HepG2 (cell line): ENCODE measurements around the gene HSPB3.
"Not testable (repeated sequence)": the region's sequence is repeated elsewhere in the genome, so short reads cannot be mapped to it uniquely, and the experiment has no call there.

Experiments
- CREB1 ChIP-seq, 2 experiments: fragments of 450-650 bp in 1 of 2; IDR thresholded peaks; 2 replicates each; pipeline ENCODE4 v1.6.1; 2016 to 2017; ENCODE audit warnings: control low read depth in 1 of 2, mild to moderate bottlenecking in 1 of 2, missing compliant biosample characterization in 1 of 2, missing genetic modification characterization in 1 of 2
- CTCF ChIP-seq: sonication (generic); formaldehyde crosslinking; IDR thresholded peaks from 2 replicates; pipeline ENCODE4 v1.5.0; 2020; ENCODE audit warnings: mild to moderate bottlenecking, missing genetic modification reagents, moderate library complexity
- ETV6 ChIP-seq: sonication (generic); formaldehyde crosslinking; conservative IDR thresholded peaks from 2 replicates; pipeline ENCODE4 v1.4.0; 2020; ENCODE audit warnings: missing genetic modification reagents
- HMGXB4 ChIP-seq, 2 experiments: sonication (generic) in 1 of 2; formaldehyde crosslinking in 1 of 2; IDR thresholded peaks; 2 replicates each; pipeline versions ENCODE4 v1.4.0 to v1.6.1; 2018 to 2020; ENCODE audit warnings: missing genetic modification reagents in 2 of 2, borderline replicate concordance in 1 of 2, low read depth in 1 of 2, mild to moderate bottlenecking in 1 of 2, missing biosample characterization in 1 of 2
- KLF13 ChIP-seq: sonication (generic); formaldehyde crosslinking; IDR thresholded peaks from 2 replicates; pipeline ENCODE4 v1.4.0; 2020; ENCODE audit warnings: mild to moderate bottlenecking, missing genetic modification reagents
- POLR2AphosphoS2 ChIP-seq: IDR thresholded peaks from 2 replicates; pipeline ENCODE4 v1.6.1; 2011; ENCODE audit warnings: low read depth, low read length, improper control_type of control experiment
- REXO4 ChIP-seq: sonication (generic); formaldehyde crosslinking; IDR thresholded peaks from 2 replicates; pipeline ENCODE4 v1.8.0; 2022; ENCODE audit warnings: missing genetic modification reagents, mild to moderate bottlenecking, borderline replicate concordance
- RFX5 ChIP-seq: IDR thresholded peaks from 2 replicates; pipeline ENCODE4 v1.6.1; 2011; ENCODE audit warnings: low read depth, low read length, improper control_type of control experiment
- SRSF4 ChIP-seq: fragments of 200-400 bp; formaldehyde crosslinking; IDR thresholded peaks from one replicate; pipeline ENCODE4 v1.6.1; 2018; ENCODE audit warnings: mild to moderate bottlenecking, low read depth, low read length, moderate library complexity; ENCODE audit not compliant: poor library complexity, severe bottlenecking
- USF2 ChIP-seq, 2 experiments: sonication (generic) in 1 of 2; formaldehyde crosslinking in 1 of 2; IDR thresholded peaks; 2 replicates each; pipeline versions ENCODE4 v1.5.1 to v1.6.1; 2011 to 2020; ENCODE audit warnings: borderline replicate concordance in 1 of 2, low read depth in 1 of 2, low read length in 1 of 2, mild to moderate bottlenecking in 1 of 2, missing genetic modification reagents in 1 of 2, moderate library complexity in 1 of 2
- ZC3H4 ChIP-seq: sonication (generic); formaldehyde crosslinking; IDR thresholded peaks from 2 replicates; pipeline ENCODE4 v1.4.0; 2020; ENCODE audit warnings: missing genetic modification reagents, borderline replicate concordance
- ZNF501 ChIP-seq: sonication (generic); formaldehyde crosslinking; IDR thresholded peaks from 2 replicates; pipeline ENCODE4 v1.5.1; 2020; ENCODE audit warnings: mild to moderate bottlenecking, moderate library complexity, missing genetic modification reagents

- TF ChIP-seq CTCF (CRISPR knock-in tag); USF2 (IDR thresholded peaks at IDR 0.05; ENCODE audit: low read depth, low read length); USF2 (CRISPR knock-in tag; IDR thresholded peaks at IDR 0.05; ENCODE audit: borderline replicate concordance); KLF13 (CRISPR knock-in tag); ZC3H4; ZNF501 (CRISPR knock-in tag); SRSF4; CREB1 (IDR thresholded peaks at IDR 0.05); CREB1 (CRISPR knock-in tag; IDR thresholded peaks at IDR 0.05); REXO4 (CRISPR knock-in tag); ETV6 (CRISPR knock-in tag); RFX5; POLR2AphosphoS2; HMGXB4 (CRISPR knock-in tag; IDR thresholded peaks at IDR 0.05; ENCODE audit: borderline replicate concordance in 1 of 2, low read depth in 1 of 2): not testable (repeated sequence)
Observed at GRCh38 chr5:54489648-54489979, 34.1 kb downstream of the HSPB3 start.
